GM13976 (cell line): ENCODE data around the gene SLC7A6.

Experiments used
- DNase-seq: peaks from one replicate; pipeline ENCODE4 v3.0.0; 2012; ENCODE audit warnings: low spot score
- CTCF ChIP-seq: IDR thresholded peaks from 2 replicates; pipeline ENCODE4 v1.5.1; 2012; ENCODE audit warnings: borderline replicate concordance, mild to moderate bottlenecking; ENCODE audit not compliant: insufficient read depth; ENCODE audit errors: extremely low read depth, missing control alignments, control extremely low read depth
- in situ Hi-C: fragments of 300-500 bp; cut with MboI; formaldehyde crosslinking; loops from one replicate; pipeline ENCODE4 v1.12.0; 2022; ENCODE audit warnings: low sequenced_read_pairs, mixed read lengths, inconsistent platforms; ENCODE audit not compliant: unreplicated experiment

The SLC7A6 gene

DNA sequence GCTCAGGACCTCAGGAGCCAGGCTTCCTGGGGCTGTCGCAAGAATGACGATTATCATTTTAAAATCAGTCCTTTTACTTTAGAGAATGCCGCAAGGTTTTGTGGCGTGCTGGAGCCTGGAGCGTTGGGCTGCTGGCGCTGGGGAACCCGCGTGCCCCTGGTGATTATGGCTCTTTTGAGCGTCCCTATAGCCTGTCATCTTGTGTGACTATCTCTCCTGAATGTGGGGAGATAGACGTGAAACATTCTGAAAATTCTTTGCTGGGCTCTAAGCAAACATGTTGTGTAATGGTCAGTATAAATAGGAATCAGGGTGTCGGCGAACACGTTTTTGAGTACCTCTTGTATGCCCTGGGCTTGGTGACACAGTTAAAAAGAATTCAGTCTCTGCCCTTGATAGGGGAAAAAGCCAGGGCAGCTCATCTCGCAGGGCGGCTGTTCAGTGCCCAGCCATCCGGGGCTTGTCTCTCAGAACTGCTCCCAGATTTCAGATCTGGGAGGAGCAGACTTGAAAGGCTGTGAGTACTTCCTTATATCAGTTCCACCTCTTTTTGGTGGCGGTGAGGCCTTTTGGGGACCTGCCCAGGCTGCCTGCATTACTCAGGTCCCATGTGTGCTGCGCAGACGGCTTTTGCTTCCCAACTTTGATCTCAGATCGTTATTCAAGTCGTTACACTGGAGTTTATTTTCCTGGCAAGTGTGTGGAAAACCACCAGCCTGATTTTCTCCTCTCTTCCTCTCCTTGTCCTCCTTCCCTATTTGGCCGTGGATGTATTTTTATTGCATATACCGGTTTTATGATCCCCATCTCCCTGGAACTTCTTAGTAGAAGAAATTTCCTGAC is 973 bp downstream of the SLC7A6 start:
- no peak for TF ChIP-seq CTCF
- DNase-seq, result no peak
- in situ Hi-C loops, result no loop called here

GRCh38 chr16:68267612-68268405 is 3.5 kb downstream of the SLC7A6 start:
- DNase-seq, result no peak
- no peak for TF ChIP-seq CTCF
- in situ Hi-C loops, result no loop called here

DNA sequence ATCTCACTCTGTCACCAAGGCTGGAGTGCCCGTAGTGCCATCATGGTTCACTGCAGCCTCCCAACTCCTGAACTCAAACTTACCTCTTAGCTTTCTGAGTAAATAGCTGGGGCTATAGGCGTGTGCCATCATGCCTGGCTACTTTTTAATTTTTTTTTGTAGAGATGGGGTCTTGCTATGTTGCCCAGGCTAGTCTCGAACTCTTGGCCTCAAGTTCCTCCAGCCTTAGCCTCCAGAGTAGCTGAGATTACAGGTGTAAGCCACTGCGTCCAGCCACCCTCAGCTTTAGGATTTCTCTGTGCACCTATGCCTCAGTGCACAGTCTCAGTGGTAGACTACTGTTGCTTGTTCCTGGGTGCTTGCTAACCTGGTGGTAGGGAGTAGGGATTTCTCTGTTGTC is 5.5 kb downstream of the SLC7A6 start:
- TF ChIP-seq CTCF, result no peak
- in situ Hi-C loops, result no loop called here
- DNase-seq, result no peak

DNA sequence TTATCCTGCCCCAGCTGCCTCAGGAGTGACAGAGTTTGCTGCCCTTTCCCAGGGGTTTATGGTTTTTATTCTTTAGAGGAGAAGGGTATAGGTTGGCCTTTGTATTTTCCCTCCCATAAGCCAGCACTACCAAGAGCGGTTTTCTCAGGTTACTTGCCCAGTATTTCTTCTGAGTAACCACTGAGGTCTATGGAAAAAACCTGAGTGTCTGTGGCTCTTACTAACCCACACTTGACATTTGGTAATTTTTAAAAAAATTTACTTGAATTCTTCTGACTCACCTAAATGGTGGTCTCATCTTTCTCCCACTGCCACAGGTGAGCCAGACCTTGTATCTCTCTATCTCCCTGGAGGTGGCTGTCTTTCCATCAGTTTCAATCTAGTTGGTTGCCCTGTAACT is 6.0 kb downstream of the SLC7A6 start:
- in situ Hi-C loops, result no loop called here
- no peak for TF ChIP-seq CTCF
- no peak for DNase-seq

GRCh38 chr16:68272507-68273209 is 8.3 kb downstream of the SLC7A6 start:
- peak; percentile 18 for DNase-seq
- TF ChIP-seq CTCF, result no peak
- in situ Hi-C loops, result no loop called here

DNA sequence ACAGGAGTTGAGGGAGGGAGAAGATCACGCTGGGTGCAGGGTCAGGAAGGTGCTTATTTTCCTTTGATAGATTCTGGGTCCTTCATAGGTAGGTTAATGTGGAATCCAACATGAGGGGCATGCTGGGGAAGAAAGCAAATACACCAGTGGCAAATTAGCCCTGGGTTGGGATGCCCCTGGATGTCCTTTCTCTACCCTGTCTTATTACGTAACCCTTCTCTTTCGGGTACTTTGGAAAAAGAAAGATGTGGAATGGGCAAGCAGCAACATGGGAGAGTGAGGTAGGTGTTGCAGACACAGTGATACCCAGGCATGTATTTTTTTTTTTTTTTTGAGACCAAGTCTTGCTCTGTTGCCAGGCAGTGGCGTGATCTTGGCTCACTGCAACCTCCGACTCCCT is 9.1 kb downstream of the SLC7A6 start:
- in situ Hi-C loops, result no loop called here

More for the DNA sequence above, 9.1 kb downstream of the SLC7A6 start:
- TF ChIP-seq CTCF, result no peak
- DNase-seq, result no peak
